GM18858 (cell line): ENCODE measurements around the gene OR1S2.
"Not testable (repeated sequence)": the region's sequence is repeated elsewhere in the genome, so short reads cannot be mapped to it uniquely, and the experiment has no call there.

Experiments used
- ATAC-seq: cut with Tn5 transposase; IDR thresholded peaks from one replicate; pipeline ENCODE4 v1.9.1; 2021; ENCODE audit not compliant: unreplicated experiment

The OR1S2 gene

DNA sequence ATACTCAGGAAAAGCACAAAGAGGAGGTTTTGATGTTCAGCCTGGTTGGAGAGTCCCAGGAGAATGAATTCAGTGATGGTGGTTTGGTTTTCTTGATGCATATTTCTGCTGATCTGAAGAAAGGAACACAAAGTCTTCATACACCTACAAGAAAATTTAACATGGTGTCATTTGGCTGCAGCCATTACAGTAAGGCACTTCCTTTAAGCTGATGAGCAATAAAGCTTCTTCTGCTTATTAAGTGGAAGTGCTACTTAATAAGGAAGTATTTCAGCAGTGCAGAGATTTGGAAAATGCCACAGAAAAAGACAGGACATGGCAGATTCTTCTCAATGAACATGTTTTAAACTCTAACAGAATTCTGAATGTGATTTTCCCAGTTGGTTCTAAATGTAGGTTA lies at the start of gene OR1S2:
Gene OR1S2, minus strand, starts transcription at position 101 of the 400 bp plus-strand sequence. Its CDS starts 0 bp downstream, at position 101.
- ATAC-seq, result no peak

DNA sequence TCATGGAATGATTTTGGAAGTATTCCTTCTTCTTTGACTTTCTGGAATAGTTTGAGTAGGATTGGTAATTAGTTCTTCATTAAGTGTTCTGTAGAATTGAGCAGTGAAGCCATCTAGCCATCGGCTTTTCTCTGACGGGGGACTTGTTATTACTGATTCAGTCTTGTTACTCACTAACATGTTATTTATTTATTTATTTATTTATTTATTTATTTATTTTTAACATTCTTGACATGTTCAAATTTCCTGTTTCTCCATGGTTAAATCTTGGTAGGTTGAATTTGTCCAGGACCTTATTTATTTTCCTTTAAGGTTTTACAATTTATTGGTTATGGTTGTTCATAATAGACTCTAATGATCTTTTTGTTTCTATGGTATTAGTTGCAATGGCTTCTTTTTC lies 40.0 kb upstream of the OR1S2 start:
- no peak for ATAC-seq

DNA sequence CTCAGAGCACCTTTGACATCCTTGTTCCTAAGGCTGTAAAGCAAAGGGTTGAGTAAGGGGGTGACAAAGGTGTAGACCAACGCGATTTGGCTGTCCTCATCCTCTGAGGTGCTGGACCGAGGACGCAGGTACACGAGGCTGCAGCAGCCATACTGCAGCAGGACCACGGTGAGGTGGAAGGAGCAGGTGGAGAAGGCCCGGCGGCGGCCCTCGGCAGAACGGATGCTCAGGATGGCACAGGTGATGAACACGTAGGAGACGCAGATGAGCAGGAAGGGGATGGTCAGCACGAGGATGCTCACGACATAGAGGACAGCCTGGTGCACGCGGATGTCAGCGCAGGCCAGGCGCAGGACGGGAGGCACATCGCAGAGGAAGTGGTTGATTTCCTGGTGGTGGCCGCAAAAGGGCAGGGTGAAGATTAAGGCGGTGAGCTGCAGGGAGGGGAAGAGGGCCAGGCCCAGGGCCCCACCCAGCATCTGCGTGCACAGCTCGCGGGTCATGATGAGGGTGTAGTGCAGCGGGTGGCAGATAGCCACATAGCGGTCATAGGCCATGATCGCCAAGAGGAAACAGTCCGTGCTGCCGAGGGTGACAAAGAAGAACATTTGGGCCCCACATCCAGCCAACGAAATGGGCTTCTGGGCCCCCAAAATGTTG lies 24.1 kb upstream of the OR1S2 start:
- no peak for ATAC-seq

- no peak for ATAC-seq
Measured at GRCh38 chr11:58222721-58223120, 18.8 kb upstream of the OR1S2 start.

DNA sequence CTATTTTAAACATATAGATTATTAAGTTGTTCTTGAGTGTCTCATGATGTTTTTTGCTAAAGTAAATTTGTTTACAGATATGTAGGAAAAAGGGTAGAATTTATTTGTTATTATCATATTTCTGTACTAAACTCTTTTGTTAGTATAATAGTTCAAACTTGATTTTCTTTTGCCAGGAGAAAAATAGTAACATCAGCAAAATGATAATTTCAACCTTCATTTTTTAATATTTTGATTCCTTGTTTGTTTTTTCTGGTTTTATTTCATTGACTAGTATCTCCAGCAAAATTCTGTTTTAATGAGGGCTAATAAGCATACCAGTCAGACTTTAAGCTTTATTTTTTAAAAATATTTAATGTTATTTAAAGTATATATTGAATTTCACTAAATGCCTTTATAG lies 12.5 kb upstream of the OR1S2 start:
- no peak for ATAC-seq

DNA sequence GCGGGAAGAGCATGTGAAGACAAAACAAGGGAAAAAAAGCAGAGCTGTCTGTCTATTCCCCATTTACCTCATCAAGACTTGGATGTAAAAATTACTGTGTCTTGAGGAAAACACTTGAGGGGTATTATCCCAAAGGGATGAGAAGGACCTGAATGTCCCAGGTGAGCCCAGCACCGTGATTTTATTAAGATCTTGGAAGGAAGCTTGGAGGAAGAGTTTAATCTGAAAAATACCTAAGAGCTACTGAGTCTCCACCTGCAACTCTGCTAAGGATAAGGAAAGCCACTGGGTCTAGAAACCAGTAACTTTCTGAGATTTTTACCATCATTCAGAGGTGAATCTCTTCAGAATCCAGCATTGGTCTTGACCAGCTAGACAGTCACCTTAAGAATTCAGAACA lies 8.5 kb upstream of the OR1S2 start, which contains the start of gene OR1S1:
Gene OR1S1, plus strand, starts transcription at position 301 of the 400 bp plus-strand sequence.
- not testable (repeated sequence) for ATAC-seq

- no peak for ATAC-seq
Measured at GRCh38 chr11:58199271-58199670, 4.7 kb downstream of the OR1S2 start.

DNA sequence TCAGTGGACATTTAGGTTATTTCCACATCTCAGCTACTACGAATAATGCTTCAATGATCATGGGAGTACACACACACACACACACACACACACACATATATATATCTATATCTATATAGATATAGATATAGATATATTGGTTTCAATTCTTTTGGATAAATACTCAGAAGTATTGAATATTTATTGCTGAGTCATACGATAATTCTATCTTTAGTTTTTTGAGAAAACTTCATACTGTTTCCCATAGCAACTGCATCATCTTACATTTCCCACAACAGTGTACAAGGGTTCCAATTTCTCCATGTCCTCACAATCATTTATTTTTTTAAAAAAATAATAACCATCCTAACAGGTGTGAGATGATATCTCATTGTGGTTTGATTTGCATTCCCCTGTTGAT lies 8.0 kb downstream of the OR1S2 start:
- ATAC-seq, result no peak

DNA sequence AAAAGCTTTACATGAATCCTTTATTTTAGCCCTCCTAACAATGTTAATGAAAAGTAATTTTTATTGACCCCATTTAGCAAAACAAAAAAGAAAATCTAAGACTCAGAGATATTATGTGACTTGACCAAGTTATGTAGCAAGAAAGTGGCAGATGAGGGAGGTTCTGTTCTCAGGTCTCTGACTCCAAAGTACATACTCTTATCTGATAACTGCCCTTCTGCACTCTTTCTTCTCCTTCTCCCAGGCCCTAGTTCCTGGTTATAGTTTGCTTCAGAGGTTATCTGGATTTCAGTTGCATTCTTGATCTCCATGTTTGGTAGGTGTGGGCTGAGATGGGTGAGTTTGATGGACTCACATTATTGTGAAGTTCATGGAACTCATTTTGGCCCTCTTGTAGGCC lies 10.6 kb downstream of the OR1S2 start:
- no peak for ATAC-seq

DNA sequence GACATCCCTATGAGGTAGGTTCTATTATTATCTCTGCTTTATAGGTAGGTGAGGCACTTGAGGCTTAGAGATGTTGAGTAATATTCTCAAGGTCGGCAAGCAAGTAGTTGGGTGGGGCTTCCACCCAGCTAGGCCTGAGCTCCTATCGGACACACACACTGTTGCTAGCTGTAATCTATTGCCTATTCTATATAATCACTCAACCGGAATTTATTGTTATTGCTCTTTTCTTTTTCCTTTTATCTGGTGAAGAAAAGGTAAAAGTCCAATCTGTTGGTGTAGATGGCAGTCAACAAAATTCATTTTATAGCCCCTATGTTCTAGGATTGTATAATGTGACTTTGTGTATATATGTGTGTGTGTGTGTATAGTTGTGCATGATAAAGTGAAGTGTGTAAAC lies 11.7 kb downstream of the OR1S2 start:
- ATAC-seq, result no peak

DNA sequence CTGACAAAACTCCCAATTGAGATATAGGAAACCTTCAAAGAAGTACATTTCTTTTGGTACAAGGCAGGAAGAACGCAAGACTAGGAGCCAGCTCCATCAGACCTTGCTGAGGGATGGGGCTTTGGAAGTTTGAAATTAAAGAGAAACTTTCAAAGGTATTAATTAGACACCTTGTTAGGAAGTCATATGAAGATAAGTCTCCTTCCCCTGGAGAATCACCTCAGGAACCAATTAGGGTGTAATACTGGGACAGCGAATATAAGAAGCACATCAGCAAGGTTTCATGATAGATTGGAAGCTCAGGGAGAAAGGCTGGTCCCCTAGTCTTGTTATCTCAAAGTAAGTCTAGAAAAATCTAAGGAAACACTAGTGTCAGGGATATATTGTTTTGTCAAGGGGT lies 15.2 kb downstream of the OR1S2 start, which contains the start of gene OR9Q2:
Gene OR9Q2, plus strand, starts transcription at position 301 of the 400 bp plus-strand sequence. CDS start 1,421 bp downstream, outside the sequence.
- no peak for ATAC-seq

DNA sequence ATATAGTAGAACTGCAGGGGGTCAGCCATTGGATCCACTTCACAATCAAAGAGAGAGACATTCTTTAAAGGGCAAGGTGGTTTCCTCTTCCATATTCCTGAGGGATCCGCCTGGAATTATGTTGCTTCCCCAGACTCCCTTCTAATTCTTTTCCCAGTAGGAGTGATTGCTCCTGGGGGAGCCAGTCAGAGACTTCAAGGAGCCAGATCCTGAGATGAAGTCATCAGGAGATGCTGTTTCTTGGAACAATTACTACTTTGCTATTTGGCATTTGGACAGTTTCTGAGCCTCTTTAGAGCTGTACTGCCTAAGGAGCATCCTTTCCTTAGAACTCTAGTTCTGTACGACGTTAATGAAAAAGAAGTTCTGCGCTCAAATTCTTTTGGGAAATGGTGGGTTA lies 17.0 kb downstream of the OR1S2 start:
- no peak for ATAC-seq

DNA sequence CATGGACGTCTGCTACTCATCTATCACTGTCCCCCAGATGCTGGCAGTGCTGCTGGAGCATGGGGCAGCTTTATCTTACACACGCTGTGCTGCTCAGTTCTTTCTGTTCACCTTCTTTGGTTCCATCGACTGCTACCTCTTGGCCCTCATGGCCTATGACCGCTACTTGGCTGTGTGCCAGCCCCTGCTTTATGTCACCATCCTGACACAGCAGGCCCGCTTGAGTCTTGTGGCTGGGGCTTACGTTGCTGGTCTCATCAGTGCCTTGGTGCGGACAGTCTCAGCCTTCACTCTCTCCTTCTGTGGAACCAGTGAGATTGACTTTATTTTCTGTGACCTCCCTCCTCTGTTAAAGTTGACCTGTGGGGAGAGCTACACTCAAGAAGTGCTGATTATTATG lies 24.3 kb downstream of the OR1S2 start:
- ATAC-seq, result no peak

DNA sequence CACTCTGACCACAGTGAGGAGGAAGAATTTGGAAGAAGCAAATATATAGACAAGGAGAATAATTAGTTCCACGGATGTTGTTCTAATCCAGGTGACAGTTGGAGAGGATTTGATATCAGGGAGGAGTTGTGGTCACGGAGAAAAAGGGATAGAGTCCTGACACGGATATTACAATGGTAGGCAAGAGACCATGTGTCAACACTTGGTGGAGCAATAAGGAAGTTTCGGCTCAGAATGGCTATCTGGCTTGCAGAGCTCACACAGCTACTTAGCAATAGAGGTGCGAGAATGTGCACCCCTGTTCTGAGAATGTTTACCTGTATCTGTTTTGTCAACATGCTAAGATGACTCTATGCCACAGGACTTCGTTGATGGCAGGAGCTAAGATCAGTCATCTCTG lies 25.5 kb downstream of the OR1S2 start:
- ATAC-seq, result no peak

DNA sequence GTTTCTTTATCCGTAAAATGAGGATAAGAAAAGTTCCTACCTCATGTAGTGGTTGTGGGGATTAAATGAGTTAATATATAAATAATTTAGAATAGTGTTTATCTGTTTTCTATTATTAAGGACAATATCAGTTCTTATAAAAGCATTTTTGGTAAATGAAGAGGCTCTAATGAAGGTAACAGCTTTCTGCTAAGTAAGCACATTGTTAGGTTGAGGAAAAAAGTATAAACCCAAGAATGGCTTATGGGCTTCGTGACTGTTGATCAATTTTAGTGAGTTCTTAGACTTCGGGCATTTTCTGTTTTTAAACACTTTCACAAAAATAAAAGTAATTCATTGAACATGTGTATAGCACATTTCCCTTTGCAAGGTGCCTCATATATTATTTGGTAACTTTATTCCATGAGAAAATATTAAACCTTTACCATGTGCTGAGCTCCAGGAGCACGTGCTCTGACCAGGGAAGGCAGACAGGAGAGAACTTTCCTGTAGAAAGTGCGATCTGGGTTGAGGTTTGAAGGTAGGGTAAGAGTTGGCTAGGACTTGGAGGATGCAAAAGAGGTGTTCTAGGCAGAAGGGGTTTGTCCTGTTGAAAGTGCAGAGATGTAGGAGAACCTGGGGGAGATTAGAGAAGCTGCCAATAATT lies 26.4 kb downstream of the OR1S2 start:
- ATAC-seq, result no peak

DNA sequence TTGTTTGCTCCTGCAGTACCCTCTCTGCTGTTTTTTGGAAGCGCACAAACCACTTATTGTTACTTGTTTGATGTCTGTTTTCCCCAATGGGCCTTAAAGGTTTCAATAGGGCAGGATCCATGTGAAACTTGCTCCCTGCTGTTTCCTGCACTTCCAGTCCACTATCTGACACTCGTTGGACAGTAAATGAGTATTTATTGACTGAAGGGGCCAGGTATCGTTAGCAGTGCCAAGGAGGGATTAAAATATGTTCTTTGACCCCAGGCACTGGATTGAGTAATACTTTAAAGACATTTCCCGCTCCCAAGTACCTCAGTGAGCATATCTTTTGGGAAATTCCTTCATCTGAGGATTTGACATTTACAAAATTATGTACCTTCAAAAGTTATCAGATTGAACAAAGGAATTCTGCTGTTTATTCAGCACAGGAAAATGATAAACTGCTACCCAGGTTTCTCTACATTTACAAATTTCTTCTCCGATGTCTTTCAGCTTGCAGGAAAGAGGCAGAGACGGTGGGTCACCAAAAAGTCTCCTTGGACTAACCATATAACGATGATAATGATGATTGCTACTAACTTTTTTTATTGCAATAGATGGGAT lies 38.3 kb downstream of the OR1S2 start:
- ATAC-seq, result no peak

DNA sequence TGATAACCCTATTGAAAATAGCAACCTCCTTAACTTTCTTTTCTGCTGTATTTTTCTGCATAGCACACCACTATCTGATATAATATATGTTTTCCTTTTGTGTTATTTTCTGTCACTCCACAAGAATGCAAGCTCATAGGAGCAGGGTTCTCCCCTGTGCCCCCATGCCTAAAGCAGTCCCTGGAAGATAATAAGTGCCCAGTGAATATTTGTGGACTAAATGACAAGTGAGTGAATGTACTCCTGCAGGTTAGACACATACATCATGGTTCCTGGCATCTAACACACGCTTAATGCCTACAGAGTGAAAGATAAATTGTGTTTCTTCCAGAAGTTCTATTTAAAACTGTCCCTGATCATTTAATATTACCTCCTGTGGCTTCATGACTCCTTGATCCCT lies 39.0 kb downstream of the OR1S2 start:
- ATAC-seq, result no peak

DNA sequence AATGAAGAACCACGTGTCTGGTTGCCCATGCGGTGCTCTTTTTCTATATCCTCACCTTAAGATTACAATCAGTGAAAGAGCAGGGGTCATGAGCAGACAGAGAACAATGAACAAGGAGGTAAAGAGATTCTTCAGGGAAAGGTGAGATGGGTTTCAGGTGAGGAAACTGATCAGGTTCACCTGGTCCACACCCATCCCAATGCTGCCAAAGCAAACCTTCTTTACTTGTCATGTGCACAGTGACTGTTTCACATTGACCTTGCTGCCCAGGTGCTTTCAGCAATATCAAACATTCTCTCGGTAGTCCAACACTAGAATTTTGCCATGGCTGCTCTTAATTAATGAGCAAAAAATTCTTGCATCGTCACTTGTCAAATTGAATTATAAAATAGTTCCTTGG lies 39.6 kb downstream of the OR1S2 start:
- no peak for ATAC-seq
